B cell (primary cell): Measurements from ENCODE around the gene RFXAP. TPM values are rescaled to one million over a fixed set of nuclear protein-coding genes. Genes with fewer than 3 reads are reported as not detected.

Source experiments
- ATAC-seq: fragments of 200-7000 bp; cut with Tn5 transposase; one replicate; pipeline ENCODE4 v1.10.0; 2021; ENCODE audit warnings: low read depth, mild to moderate bottlenecking, moderate number of reproducible peaks, moderate library complexity
- CTCF ChIA-PET: fragments of 350-600 bp; sonication (Branson Sonifier 250); formaldehyde crosslinking; loops from one replicate; lab custom pipeline; 2021; ENCODE audit warnings: antibody characterized with exemption, inconsistent platforms; lab: Charles Lee
- POLR2A ChIA-PET: fragments of 350-600 bp; sonication (Branson Sonifier 250); formaldehyde crosslinking; loops from one replicate; lab custom pipeline; 2021; ENCODE audit warnings: antibody characterized with exemption; lab: Charles Lee
- DNase-seq: peaks from one replicate; pipeline ENCODE4 v3.0.0; 2013
- H2AFZ ChIP-seq: 2 replicates; pipeline ENCODE4 v1.6.1; 2012; ENCODE audit warnings: mild to moderate bottlenecking, low read depth, low read length; ENCODE audit not compliant: insufficient read depth, poor library complexity, severe bottlenecking
- H3K27ac ChIP-seq, 2 donors: 1 replicate in 1 of 2; 2 replicates in 1 of 2; pipeline ENCODE4 v1.5.1; 2012 to 2013; ENCODE audit warnings: low read length in 2 of 2, mild to moderate bottlenecking in 2 of 2, moderate library complexity in 1 of 2
- H3K27me3 ChIP-seq, 4 experiments: fragments of 200-600 bp in 1 of 4; sonication (generic) in 1 of 4; replicated peaks in 1 of 4; 1 replicate in 2 of 4; 2 replicates in 2 of 4; pipeline versions ENCODE4 v1.6.1 to v1.7.0; 2013 to 2016; ENCODE audit warnings: low read length in 3 of 4, mild to moderate bottlenecking in 2 of 4, mixed read lengths in 1 of 4, moderate library complexity in 1 of 4; ENCODE audit not compliant: insufficient read depth in 4 of 4, control insufficient read depth in 3 of 4; ENCODE audit errors: control extremely low read depth in 1 of 4
- H3K36me3 ChIP-seq, 2 experiments: replicated peaks in 1 of 2; 1 replicate in 1 of 2; 2 replicates in 1 of 2; pipeline versions ENCODE4 v1.6.1 to v1.7.1; 2013; ENCODE audit warnings: low read length in 1 of 2; ENCODE audit not compliant: insufficient read depth in 2 of 2, control insufficient read depth in 1 of 2; ENCODE audit errors: control extremely low read depth in 1 of 2, extremely low read depth in 1 of 2
- H3K4me1 ChIP-seq, 2 donors: fragments of 200-600 bp in 1 of 2; sonication (generic) in 1 of 2; 1 replicate in 1 of 2; 2 replicates in 1 of 2; pipeline versions ENCODE4 v1.5.1 to v1.6.1; 2013 to 2017; ENCODE audit warnings: low read length in 2 of 2; ENCODE audit not compliant: control insufficient read depth in 2 of 2, insufficient read depth in 2 of 2
- H3K4me2 ChIP-seq: replicated peaks from 2 replicates; pipeline ENCODE3; 2012; ENCODE audit warnings: mild to moderate bottlenecking, low read depth, low read length; ENCODE audit not compliant: poor library complexity, severe bottlenecking
- H3K4me3 ChIP-seq, 5 experiments: fragments of 200-600 bp in 1 of 5; sonication (generic) in 1 of 5; 1 replicate in 3 of 5; 2 replicates in 2 of 5; pipeline versions ENCODE4 v1.5.1 to v1.7.0; 2011 to 2016; ENCODE audit warnings: low read length in 4 of 5, mild to moderate bottlenecking in 4 of 5, low read depth in 2 of 5, control low read depth in 1 of 5, moderate library complexity in 1 of 5; ENCODE audit not compliant: insufficient read depth in 1 of 5; ENCODE audit errors: control extremely low read depth in 1 of 5, extremely low read depth in 1 of 5
- H3K79me2 ChIP-seq: fragments of 200-600 bp; sonication (generic); one replicate; pipeline ENCODE4 v1.6.0; 2016; ENCODE audit warnings: low read length; ENCODE audit not compliant: control insufficient read depth, insufficient read depth
- H3K9ac ChIP-seq: fragments of 200-600 bp; sonication (generic); 2 replicates; pipeline ENCODE4 v1.6.1; 2017; ENCODE audit warnings: mild to moderate bottlenecking, low read length, moderate library complexity
- H3K9me3 ChIP-seq, 3 donors: one replicate each; pipeline versions ENCODE4 v1.6.1 to v1.7.1; 2013; ENCODE audit warnings: low read length in 2 of 3; ENCODE audit not compliant: control insufficient read depth in 2 of 3, insufficient read depth in 1 of 3; ENCODE audit errors: control extremely low read depth in 1 of 3
- H4K20me1 ChIP-seq: 2 replicates; pipeline ENCODE4 v1.6.0; 2012; ENCODE audit warnings: mild to moderate bottlenecking, low read length; ENCODE audit not compliant: insufficient read depth, control insufficient read depth, poor library complexity, severe bottlenecking
- H3K27ac Mint-ChIP-seq: one replicate; pipeline ENCODE4 v1.8.0; 2021; ENCODE audit warnings: mixed read lengths
- H3K27me3 Mint-ChIP-seq: one replicate; pipeline ENCODE4 v1.8.0; 2021; ENCODE audit warnings: mixed read lengths
- H3K4me1 Mint-ChIP-seq: one replicate; pipeline ENCODE4 v1.8.0; 2021; ENCODE audit warnings: mixed read lengths
- H3K4me3 Mint-ChIP-seq: one replicate; pipeline ENCODE4 v1.8.0; 2021; ENCODE audit warnings: mixed read lengths
- H3K9me3 Mint-ChIP-seq: one replicate; pipeline ENCODE4 v1.8.0; 2022; ENCODE audit warnings: mixed read lengths; ENCODE audit not compliant: insufficient read depth
- EZH2 ChIP-seq: IDR thresholded peaks from 2 replicates; pipeline ENCODE4 v1.6.1; 2012; ENCODE audit warnings: borderline replicate concordance, low read depth, mild to moderate bottlenecking, moderate library complexity, low read length; ENCODE audit not compliant: insufficient read depth, poor library complexity, severe bottlenecking
- WGBS: methylation state at CpG from one replicate; pipeline ENCODE4 v1.1.5; 2013; ENCODE audit warnings: missing lambda C conversion rate; ENCODE audit not compliant: insufficient coverage; 5-methylcytosine and 5-hydroxymethylcytosine counted together
- intact Hi-C: fragments of 100-400 bp; cut with micrococcal nuclease; formaldehyde crosslinking; loops from one replicate; pipeline ENCODE4 v1.10.0; 2022
- polyA plus RNA-seq: library from polyadenylated mRNA; depleted of rRNA; stranded (reverse); fragments of >200 nt; gene quantifications from 2 replicates; pipeline ENCODE4 v1.2.3, GENCODE V29; 2012
- total RNA-seq, 2 donors: library from RNA; stranded (reverse); fragments of 120-200 nt in 1 of 2; gene quantifications; 1 replicate in 1 of 2; 2 replicates in 1 of 2; pipeline versions ENCODE4 v1.2.3 to v1.2.4, GENCODE V29; 2013 to 2022
- TF ChIP-seq, protein P1 (sequence below): fragments of 200-600 bp; IDR thresholded peaks from one replicate; pipeline ENCODE4 v1.8.0; 2022; ENCODE audit warnings: antibody characterized with exemption, mild to moderate bottlenecking

Gene RFXAP
- total and polyA plus RNA-seq, 2 donors (not counting 1 experiment from before 2014, with no cell fraction given) = 6.6 to 13.5 TPM

DNA sequence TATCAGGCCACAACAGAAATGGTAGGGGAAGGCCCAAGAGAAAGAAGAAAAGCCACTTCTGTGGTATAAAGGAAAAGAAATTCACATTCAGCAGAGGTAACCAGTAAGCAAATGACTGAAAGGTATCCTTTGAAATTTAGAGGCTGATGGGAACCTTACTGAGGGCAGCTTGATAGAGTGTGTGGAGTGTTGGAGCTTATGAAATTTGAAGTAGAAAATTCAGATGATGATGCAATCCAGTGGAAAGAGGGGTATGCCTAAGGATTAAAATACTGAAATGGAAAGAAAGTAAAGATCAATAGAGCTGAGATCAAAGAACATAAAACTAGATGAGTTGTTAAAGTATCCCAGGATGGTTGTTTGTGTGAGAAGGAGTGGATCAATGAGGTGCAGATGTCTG is 42.8 kb upstream of the RFXAP start:
- H3K9ac ChIP-seq = no peak overlapping the region
- H3K4me1 ChIP-seq = no peaks in the 10 kb centered on the region
- no peaks in the 10 kb centered on the region for H3K9me3 Mint-ChIP-seq
- H3K4me2 ChIP-seq = no peak overlapping the region
- ChIA-PET CTCF (no interaction called here), POLR2A (no interaction called here)
- DNase-seq (no peak), ATAC-seq (no peak)
- no peak overlapping the region for H3K4me3 Mint-ChIP-seq
- TF ChIP-seq, protein P1, sequence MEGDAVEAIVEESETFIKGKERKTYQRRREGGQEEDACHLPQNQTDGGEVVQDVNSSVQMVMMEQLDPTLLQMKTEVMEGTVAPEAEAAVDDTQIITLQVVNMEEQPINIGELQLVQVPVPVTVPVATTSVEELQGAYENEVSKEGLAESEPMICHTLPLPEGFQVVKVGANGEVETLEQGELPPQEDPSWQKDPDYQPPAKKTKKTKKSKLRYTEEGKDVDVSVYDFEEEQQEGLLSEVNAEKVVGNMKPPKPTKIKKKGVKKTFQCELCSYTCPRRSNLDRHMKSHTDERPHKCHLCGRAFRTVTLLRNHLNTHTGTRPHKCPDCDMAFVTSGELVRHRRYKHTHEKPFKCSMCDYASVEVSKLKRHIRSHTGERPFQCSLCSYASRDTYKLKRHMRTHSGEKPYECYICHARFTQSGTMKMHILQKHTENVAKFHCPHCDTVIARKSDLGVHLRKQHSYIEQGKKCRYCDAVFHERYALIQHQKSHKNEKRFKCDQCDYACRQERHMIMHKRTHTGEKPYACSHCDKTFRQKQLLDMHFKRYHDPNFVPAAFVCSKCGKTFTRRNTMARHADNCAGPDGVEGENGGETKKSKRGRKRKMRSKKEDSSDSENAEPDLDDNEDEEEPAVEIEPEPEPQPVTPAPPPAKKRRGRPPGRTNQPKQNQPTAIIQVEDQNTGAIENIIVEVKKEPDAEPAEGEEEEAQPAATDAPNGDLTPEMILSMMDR = no peak
- no peak for TF ChIP-seq EZH2
- intact Hi-C loops = no loop called here
- H3K79me2 ChIP-seq = no peaks in the 10 kb centered on the region
- H3K4me1 Mint-ChIP-seq = no peaks in the 10 kb centered on the region
- H3K27ac ChIP-seq = no peak overlapping the region
- no peak overlapping the region for H3K4me3 ChIP-seq
- H3K27me3 Mint-ChIP-seq = peaks cover 31% of the 10 kb centered on the region
- no peaks in the 10 kb centered on the region for H3K36me3 ChIP-seq
- peaks cover 0 to 7% (median 5%) of the 10 kb centered on the region in 4 experiments for H3K27me3 ChIP-seq
- peaks cover 0 to 7% (median 1%) of the 10 kb centered on the region in 3 donors for H3K9me3 ChIP-seq
- no peak overlapping the region for H3K27ac Mint-ChIP-seq
- no peaks in the 10 kb centered on the region for H4K20me1 ChIP-seq
- H2AFZ ChIP-seq = no peak overlapping the region

DNA sequence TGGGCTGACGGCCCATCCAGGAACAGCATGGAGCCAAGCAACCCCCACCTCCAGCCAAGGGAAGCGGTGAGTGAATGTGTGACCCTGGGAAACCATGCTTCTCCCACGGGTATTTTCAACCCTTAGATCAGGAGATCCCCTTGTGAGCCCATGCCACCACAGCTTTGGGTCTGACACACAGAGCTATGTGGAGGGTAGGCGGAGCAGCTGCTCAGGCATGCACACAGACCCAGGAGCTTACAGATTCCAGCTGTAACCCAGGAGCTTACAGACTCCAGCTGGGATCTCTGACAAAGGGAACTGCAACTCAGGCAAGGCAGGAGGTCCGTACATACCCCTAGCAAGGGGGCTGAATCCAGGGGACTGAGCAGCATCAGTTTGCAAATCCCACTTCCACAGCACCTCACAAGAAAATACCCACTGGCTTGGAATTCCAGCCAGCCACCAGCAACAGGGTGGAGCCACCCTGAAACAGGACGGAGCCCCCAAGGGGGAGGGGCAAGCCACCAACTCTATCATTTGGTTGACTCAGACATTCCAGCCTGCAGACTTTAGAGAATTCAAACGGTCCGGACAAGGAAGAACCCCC is 40.8 kb upstream of the RFXAP start:
- Mint-ChIP-seq H3K27ac (no peak overlapping the region), H3K27me3 (peaks cover 24% of the 10 kb centered on the region), H3K4me3 (no peak overlapping the region), H3K4me1 (no peaks in the 10 kb centered on the region), H3K9me3 (no peaks in the 10 kb centered on the region)
- no peaks in the 10 kb centered on the region for H3K36me3 ChIP-seq
- H3K27ac ChIP-seq = no peak overlapping the region
- POLR2A ChIA-PET = no interaction called here
- no peak for TF ChIP-seq EZH2
- TF ChIP-seq, protein P1 = no peak
- H3K79me2 ChIP-seq = no peaks in the 10 kb centered on the region
- no peak overlapping the region for H3K9ac ChIP-seq
- H3K27me3 ChIP-seq = peaks cover 0 to 5% (median 2%) of the 10 kb centered on the region in 4 experiments
- ATAC-seq (no peak), DNase-seq (no peak)
- H2AFZ ChIP-seq = no peak overlapping the region
- intact Hi-C loops = no loop called here
- no peaks in the 10 kb centered on the region for H3K4me1 ChIP-seq
- CTCF ChIA-PET = no interaction called here
- H3K9me3 ChIP-seq = peaks cover 0 to 7% (median 0%) of the 10 kb centered on the region in 3 donors
- no peaks in the 10 kb centered on the region for H4K20me1 ChIP-seq
- no peak overlapping the region for H3K4me3 ChIP-seq
- no peak overlapping the region for H3K4me2 ChIP-seq
- WGBS = 73% methylated on average over 3 of the region's 8 CpGs
